Measurements from ENCODE around the gene NUP210L. TPM values are rescaled to one million over a fixed set of nuclear protein-coding genes. Genes with fewer than 3 reads are reported as not detected.

The NUP210L gene
- total and polyA plus RNA-seq, 9 of the 15 experiments (the other 6 are each of a cell fraction or from before 2014, with no cell fraction given) = 0.01 to 0.04 TPM; not detected in 7

DNA sequence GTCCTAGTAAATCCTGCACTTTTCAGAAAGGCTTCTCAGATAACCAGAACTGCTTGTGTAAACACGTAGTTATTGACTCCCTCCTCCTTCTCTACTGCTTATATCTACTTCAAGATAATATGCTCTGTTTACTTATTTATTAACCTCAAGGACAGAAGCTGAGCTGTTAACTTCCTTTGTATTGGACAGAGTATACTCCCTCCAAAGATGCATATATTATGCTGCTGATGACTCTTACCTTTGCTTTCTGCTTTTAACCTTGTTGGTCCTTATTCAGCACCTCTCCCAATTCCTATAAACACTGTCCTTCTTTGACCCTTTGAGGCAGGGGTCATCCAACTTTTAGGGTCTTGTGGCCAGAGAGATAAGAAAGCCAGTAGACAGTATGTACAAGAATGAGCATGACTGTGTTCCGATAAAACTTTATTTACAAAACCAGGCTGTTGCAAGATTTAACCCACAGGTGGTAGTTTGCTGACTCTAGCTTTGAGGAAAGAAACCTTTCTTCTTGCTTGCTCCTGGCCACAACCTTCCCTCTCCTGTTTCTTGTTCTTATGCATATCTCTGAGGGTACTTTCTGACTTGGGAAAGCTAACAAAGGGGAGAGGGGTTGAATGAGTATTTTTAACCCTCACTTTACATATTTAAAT lies 32.1 kb upstream of the NUP210L start (continued):
- peak; percentile 83 for TF ChIP-seq NR2C1 (IDR thresholded peaks at IDR 0.05)
- TF ChIP-seq NR2C1 (tag; IDR thresholded peaks at IDR 0.05) = peak; percentile 74
- peak; percentile 82; the same call in 1 of the 2 replicates for TF ChIP-seq MTA1 (IDR thresholded peaks at IDR 0.05; ENCODE audit: borderline replicate concordance)
- TF ChIP-seq, protein P1, sequence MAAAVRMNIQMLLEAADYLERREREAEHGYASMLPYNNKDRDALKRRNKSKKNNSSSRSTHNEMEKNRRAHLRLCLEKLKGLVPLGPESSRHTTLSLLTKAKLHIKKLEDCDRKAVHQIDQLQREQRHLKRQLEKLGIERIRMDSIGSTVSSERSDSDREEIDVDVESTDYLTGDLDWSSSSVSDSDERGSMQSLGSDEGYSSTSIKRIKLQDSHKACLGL (CRISPR knock-in tag; IDR thresholded peaks at IDR 0.05; ENCODE audit: borderline replicate concordance, poor library complexity, severe bottlenecking) = no peak
- peak; percentile 90 for TF ChIP-seq SOX6 (IDR thresholded peaks at IDR 0.05)
- TF ChIP-seq, protein P2, sequence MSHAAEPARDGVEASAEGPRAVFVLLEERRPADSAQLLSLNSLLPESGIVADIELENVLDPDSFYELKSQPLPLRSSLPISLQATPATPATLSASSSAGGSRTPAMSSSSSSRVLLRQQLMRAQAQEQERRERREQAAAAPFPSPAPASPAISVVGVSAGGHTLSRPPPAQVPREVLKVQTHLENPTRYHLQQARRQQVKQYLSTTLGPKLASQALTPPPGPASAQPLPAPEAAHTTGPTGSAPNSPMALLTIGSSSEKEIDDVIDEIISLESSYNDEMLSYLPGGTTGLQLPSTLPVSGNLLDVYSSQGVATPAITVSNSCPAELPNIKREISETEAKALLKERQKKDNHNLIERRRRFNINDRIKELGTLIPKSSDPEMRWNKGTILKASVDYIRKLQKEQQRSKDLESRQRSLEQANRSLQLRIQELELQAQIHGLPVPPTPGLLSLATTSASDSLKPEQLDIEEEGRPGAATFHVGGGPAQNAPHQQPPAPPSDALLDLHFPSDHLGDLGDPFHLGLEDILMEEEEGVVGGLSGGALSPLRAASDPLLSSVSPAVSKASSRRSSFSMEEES (CRISPR knock-in tag; IDR thresholded peaks at IDR 0.05) = no peak
- no peak; the same call in 1 of the 2 replicates for TF ChIP-seq RB1 (IDR thresholded peaks at IDR 0.05; ENCODE audit: low read depth)
- TF ChIP-seq TAL1 (IDR thresholded peaks at IDR 0.05) = peak; percentile 79
- TF ChIP-seq, protein P3, sequence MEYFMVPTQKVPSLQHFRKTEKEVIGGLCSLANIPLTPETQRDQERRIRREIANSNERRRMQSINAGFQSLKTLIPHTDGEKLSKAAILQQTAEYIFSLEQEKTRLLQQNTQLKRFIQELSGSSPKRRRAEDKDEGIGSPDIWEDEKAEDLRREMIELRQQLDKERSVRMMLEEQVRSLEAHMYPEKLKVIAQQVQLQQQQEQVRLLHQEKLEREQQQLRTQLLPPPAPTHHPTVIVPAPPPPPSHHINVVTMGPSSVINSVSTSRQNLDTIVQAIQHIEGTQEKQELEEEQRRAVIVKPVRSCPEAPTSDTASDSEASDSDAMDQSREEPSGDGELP (CRISPR knock-in tag; IDR thresholded peaks at IDR 0.05; ENCODE audit: borderline replicate concordance) = no peak
- TF ChIP-seq, protein P4, sequence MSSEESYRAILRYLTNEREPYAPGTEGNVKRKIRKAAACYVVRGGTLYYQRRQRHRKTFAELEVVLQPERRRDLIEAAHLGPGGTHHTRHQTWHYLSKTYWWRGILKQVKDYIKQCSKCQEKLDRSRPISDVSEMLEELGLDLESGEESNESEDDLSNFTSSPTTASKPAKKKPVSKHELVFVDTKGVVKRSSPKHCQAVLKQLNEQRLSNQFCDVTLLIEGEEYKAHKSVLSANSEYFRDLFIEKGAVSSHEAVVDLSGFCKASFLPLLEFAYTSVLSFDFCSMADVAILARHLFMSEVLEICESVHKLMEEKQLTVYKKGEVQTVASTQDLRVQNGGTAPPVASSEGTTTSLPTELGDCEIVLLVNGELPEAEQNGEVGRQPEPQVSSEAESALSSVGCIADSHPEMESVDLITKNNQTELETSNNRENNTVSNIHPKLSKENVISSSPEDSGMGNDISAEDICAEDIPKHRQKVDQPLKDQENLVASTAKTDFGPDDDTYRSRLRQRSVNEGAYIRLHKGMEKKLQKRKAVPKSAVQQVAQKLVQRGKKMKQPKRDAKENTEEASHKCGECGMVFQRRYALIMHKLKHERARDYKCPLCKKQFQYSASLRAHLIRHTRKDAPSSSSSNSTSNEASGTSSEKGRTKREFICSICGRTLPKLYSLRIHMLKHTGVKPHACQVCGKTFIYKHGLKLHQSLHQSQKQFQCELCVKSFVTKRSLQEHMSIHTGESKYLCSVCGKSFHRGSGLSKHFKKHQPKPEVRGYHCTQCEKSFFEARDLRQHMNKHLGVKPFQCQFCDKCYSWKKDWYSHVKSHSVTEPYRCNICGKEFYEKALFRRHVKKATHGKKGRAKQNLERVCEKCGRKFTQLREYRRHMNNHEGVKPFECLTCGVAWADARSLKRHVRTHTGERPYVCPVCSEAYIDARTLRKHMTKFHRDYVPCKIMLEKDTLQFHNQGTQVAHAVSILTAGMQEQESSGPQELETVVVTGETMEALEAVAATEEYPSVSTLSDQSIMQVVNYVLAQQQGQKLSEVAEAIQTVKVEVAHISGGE (CRISPR knock-in tag; IDR thresholded peaks at IDR 0.05) = no peak
- TF ChIP-seq TBP (optimal IDR thresholded peaks at IDR 0.05; ENCODE audit: low read depth, low read length) = no peak
- TF ChIP-seq, protein P5, sequence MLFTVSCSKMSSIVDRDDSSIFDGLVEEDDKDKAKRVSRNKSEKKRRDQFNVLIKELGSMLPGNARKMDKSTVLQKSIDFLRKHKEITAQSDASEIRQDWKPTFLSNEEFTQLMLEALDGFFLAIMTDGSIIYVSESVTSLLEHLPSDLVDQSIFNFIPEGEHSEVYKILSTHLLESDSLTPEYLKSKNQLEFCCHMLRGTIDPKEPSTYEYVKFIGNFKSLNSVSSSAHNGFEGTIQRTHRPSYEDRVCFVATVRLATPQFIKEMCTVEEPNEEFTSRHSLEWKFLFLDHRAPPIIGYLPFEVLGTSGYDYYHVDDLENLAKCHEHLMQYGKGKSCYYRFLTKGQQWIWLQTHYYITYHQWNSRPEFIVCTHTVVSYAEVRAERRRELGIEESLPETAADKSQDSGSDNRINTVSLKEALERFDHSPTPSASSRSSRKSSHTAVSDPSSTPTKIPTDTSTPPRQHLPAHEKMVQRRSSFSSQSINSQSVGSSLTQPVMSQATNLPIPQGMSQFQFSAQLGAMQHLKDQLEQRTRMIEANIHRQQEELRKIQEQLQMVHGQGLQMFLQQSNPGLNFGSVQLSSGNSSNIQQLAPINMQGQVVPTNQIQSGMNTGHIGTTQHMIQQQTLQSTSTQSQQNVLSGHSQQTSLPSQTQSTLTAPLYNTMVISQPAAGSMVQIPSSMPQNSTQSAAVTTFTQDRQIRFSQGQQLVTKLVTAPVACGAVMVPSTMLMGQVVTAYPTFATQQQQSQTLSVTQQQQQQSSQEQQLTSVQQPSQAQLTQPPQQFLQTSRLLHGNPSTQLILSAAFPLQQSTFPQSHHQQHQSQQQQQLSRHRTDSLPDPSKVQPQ (CRISPR knock-in tag; IDR thresholded peaks at IDR 0.05; ENCODE audit: borderline replicate concordance) = no peak
- TF ChIP-seq CEBPG (CRISPR knock-in tag; IDR thresholded peaks at IDR 0.05) = 0 out of 2 replicates have a peak, but pooled peaks have one; percentile 47
- TF ChIP-seq CEBPG (tag; conservative IDR thresholded peaks at IDR 0.05 in 1 of 2, IDR thresholded peaks at IDR 0.05 in 1 of 2) = peak in 1 of 2 experiments; percentile 49; a peak in 1 of 4 replicates
- TF ChIP-seq, protein P6, sequence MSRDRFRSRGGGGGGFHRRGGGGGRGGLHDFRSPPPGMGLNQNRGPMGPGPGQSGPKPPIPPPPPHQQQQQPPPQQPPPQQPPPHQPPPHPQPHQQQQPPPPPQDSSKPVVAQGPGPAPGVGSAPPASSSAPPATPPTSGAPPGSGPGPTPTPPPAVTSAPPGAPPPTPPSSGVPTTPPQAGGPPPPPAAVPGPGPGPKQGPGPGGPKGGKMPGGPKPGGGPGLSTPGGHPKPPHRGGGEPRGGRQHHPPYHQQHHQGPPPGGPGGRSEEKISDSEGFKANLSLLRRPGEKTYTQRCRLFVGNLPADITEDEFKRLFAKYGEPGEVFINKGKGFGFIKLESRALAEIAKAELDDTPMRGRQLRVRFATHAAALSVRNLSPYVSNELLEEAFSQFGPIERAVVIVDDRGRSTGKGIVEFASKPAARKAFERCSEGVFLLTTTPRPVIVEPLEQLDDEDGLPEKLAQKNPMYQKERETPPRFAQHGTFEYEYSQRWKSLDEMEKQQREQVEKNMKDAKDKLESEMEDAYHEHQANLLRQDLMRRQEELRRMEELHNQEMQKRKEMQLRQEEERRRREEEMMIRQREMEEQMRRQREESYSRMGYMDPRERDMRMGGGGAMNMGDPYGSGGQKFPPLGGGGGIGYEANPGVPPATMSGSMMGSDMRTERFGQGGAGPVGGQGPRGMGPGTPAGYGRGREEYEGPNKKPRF (IDR thresholded peaks at IDR 0.05; ENCODE audit: low read depth, low read length) = no peak

Data from K562 (cell line).